ENCODE measurements around the gene CCNYL1.
A peak's percentile ranks its signal among the peaks of the same experiment; 100 is the strongest.

Gene CCNYL1

DNA sequence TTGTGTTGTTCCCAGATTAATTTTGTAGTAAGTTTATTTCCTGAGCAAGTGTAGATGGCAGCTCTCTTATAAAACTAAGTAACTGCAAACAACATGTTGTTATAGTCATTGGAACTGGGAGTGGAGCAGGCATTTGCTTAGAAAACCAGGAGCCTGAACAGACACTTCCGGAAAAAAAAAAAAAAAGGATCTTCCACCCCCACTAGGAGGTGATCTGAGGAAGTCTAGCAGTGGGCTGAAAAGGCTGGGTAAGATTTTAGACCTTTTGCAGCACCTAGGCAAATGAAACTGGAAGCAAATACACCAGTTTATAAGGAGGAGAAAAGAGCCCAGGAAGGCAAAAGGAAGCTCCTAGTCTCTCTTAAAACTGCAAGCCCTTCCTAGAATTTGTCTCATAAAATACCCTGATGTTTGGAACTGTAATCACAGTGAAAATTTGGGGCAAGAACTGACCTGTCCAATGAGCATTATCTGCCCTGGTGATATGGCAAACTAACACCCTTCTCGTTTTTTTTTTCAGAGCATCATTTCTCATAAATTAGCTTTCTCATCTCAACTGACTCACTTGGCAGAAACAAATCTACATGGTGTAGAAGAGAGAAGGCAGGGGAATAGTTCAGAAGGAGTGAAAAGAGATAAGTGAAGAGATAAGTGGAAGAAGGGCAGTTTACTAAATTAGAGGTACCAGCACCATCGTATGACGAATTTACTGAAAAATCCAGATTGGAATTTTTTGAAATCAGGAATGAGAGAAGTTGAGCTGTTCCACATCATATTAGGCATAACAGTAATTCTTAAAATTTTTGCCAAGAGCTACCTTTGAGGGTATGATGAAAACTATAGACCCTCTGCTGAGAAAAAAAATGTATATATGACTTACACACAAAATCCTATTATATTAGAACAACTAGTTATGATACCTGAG is 4.2 kb upstream of the CCNYL1 start:
- Histone ChIP-seq H4K20me1 (ENCODE audit: insufficient read depth, low read length) (0 out of 2 replicates have a peak, but pooled peaks cover 1% of the 10 kb centered on the region), H3K9me3 (ENCODE audit: insufficient read depth, low read length) (no peaks in the 10 kb centered on the region), H3K4me1 (ENCODE audit: low read length) (peaks cover 22% of the 10 kb centered on the region), H3K9ac (ENCODE audit: low read length) (no peak overlapping the region), H3K27ac (ENCODE audit: low read length) (no peak overlapping the region), H3K36me3 (replicated peaks; ENCODE audit: low read depth, low read length) (no peaks in the 10 kb centered on the region), H3K79me2 (ENCODE audit: low read length) (peaks cover 4% of the 10 kb centered on the region), H2AFZ (ENCODE audit: low read depth, low read length) (peak overlapping the region; percentile 63), H3K4me3 (ENCODE audit: low read length) (no peak overlapping the region), H3K4me2 (ENCODE audit: low read length) (no peak overlapping the region), H3K27me3 (ENCODE audit: low read depth, low read length) (no peaks in the 10 kb centered on the region)
- no peak for TF ChIP-seq EZH2phosphoT487 (IDR thresholded peaks at IDR 0.05; ENCODE audit: low read depth)
- TF ChIP-seq, protein P1, sequence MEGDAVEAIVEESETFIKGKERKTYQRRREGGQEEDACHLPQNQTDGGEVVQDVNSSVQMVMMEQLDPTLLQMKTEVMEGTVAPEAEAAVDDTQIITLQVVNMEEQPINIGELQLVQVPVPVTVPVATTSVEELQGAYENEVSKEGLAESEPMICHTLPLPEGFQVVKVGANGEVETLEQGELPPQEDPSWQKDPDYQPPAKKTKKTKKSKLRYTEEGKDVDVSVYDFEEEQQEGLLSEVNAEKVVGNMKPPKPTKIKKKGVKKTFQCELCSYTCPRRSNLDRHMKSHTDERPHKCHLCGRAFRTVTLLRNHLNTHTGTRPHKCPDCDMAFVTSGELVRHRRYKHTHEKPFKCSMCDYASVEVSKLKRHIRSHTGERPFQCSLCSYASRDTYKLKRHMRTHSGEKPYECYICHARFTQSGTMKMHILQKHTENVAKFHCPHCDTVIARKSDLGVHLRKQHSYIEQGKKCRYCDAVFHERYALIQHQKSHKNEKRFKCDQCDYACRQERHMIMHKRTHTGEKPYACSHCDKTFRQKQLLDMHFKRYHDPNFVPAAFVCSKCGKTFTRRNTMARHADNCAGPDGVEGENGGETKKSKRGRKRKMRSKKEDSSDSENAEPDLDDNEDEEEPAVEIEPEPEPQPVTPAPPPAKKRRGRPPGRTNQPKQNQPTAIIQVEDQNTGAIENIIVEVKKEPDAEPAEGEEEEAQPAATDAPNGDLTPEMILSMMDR (IDR thresholded peaks at IDR 0.05; ENCODE audit: low read depth, low read length) = no peak

DNA sequence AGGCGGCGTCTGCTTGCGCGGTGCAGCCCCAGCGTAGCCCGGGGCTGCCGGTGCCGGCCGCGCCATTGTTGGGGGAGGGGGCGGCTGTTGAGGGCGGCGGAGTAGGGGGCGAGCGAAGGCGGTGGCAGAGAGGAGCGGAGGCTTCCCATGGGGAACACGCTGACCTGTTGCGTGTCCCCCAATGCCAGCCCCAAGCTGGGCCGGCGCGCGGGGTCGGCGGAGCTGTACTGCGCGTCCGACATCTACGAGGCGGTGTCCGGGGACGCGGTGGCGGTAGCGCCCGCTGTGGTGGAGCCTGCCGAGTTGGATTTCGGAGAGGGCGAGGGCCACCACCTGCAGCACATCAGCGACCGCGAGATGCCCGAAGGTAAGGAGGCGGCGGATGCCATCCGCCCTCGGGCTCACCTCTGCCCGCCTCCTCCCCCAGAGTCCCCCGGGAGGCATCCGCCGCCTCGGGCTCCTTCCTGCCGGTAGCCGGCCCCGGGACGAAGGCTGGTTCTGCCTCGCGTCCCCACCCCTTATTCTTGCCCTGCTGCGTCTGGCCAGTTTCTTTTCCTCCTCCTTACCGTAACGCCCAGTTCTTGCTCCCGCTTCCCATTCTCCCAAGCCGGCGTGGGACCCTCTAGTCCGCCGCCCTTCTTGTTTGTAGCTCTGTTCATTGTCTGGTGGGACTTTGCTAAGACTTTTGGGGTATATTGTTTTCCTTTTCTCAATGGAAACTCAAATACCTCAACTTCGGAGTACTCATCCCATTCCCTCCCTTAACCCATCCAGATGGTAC is 500 bp downstream of the CCNYL1 start:
- Histone ChIP-seq H3K4me3 (ENCODE audit: low read length) (peak overlapping the region; percentile 96), H3K4me1 (ENCODE audit: low read length) (peaks cover 17% of the 10 kb centered on the region), H2AFZ (ENCODE audit: low read depth, low read length) (no peak overlapping the region), H3K9ac (ENCODE audit: low read length) (peak overlapping the region; percentile 70), H3K36me3 (replicated peaks; ENCODE audit: low read depth, low read length) (no peaks in the 10 kb centered on the region), H3K9me3 (ENCODE audit: insufficient read depth, low read length) (no peaks in the 10 kb centered on the region), H4K20me1 (ENCODE audit: insufficient read depth, low read length) (0 out of 2 replicates have a peak, but pooled peaks cover 6% of the 10 kb centered on the region), H3K27ac (ENCODE audit: low read length) (peak overlapping the region; percentile 44), H3K27me3 (ENCODE audit: low read depth, low read length) (no peaks in the 10 kb centered on the region), H3K79me2 (ENCODE audit: low read length) (peaks cover 14% of the 10 kb centered on the region), H3K4me2 (ENCODE audit: low read length) (peak overlapping the region; percentile 88)
- TF ChIP-seq, protein P1 (IDR thresholded peaks at IDR 0.05; ENCODE audit: low read depth, low read length) = no peak
- TF ChIP-seq EZH2phosphoT487 (IDR thresholded peaks at IDR 0.05; ENCODE audit: low read depth) = no peak

DNA sequence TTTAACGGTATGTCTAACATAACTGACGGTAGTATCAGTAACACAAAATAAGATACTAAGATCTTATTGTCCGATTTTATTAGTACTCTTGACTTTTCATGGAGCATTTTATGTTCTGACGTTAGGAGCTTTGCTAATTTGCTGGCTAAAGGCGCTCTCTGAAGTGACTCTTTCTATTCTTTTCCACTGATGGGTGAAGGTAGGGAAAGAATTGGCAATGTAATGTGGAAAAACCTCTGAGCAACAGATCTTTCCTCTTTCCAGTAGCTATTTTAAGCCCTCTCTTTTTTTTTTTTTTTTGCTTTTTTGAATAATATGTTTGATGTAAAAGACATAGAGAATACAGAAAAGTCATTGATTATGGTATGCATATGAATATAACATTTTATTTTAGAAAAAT is 4.6 kb downstream of the CCNYL1 start:
- H4K20me1 ChIP-seq (ENCODE audit: insufficient read depth, low read length) = 0 out of 2 replicates have a peak, but pooled peaks cover 6% of the 10 kb centered on the region
- H3K4me2 ChIP-seq (ENCODE audit: low read length) = no peak overlapping the region
- no peak overlapping the region for H3K9ac ChIP-seq (ENCODE audit: low read length)
- TF ChIP-seq, protein P1 (IDR thresholded peaks at IDR 0.05; ENCODE audit: low read depth, low read length) = no peak
- no peak for TF ChIP-seq EZH2phosphoT487 (IDR thresholded peaks at IDR 0.05; ENCODE audit: low read depth)
- no peaks in the 10 kb centered on the region for H3K9me3 ChIP-seq (ENCODE audit: insufficient read depth, low read length)
- H3K36me3 ChIP-seq (replicated peaks; ENCODE audit: low read depth, low read length) = no peaks in the 10 kb centered on the region
- peaks cover 9% of the 10 kb centered on the region for H3K4me1 ChIP-seq (ENCODE audit: low read length)
- H3K79me2 ChIP-seq (ENCODE audit: low read length) = peaks cover 14% of the 10 kb centered on the region
- H3K4me3 ChIP-seq (ENCODE audit: low read length) = no peak overlapping the region
- no peak overlapping the region for H3K27ac ChIP-seq (ENCODE audit: low read length)
- H3K27me3 ChIP-seq (ENCODE audit: low read depth, low read length) = no peaks in the 10 kb centered on the region
- no peak overlapping the region for H2AFZ ChIP-seq (ENCODE audit: low read depth, low read length)

DNA sequence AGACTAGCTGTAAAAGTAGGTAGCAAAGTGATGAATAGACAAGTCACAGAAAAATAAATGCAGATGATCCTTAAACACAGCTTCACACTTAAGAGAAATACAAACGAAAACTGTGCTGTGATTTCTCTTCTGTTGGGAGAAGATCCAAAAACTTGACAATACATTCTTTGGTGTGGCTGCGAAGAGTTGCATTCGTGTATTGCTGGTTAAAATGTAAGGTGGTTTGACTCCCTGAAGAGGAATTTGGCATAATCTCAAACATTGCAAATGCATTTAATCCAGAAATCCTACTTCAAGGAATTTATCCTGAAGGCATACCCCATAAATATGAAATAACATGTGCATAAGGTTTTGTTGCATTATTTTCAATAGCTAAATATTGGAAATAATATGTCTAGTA is 7.1 kb downstream of the CCNYL1 start:
- Histone ChIP-seq H4K20me1 (ENCODE audit: insufficient read depth, low read length) (no peaks in the 10 kb centered on the region), H3K27ac (ENCODE audit: low read length) (no peak overlapping the region), H3K4me1 (ENCODE audit: low read length) (peaks cover 24% of the 10 kb centered on the region), H3K79me2 (ENCODE audit: low read length) (no peaks in the 10 kb centered on the region; the same call in 1 of the 2 replicates), H3K9me3 (ENCODE audit: insufficient read depth, low read length) (no peaks in the 10 kb centered on the region), H3K4me2 (ENCODE audit: low read length) (no peak overlapping the region), H2AFZ (ENCODE audit: low read depth, low read length) (no peak overlapping the region), H3K27me3 (ENCODE audit: low read depth, low read length) (no peaks in the 10 kb centered on the region), H3K4me3 (ENCODE audit: low read length) (no peak overlapping the region), H3K9ac (ENCODE audit: low read length) (no peak overlapping the region), H3K36me3 (replicated peaks; ENCODE audit: low read depth, low read length) (no peaks in the 10 kb centered on the region)
- TF ChIP-seq, protein P1 (IDR thresholded peaks at IDR 0.05; ENCODE audit: low read depth, low read length) = no peak
- no peak for TF ChIP-seq EZH2phosphoT487 (IDR thresholded peaks at IDR 0.05; ENCODE audit: low read depth)

Measured in OCI-LY3 (cell line).